ENCODE results near the gene TBC1D22A. TPM values are rescaled to one million over a fixed set of nuclear protein-coding genes. Genes with fewer than 3 reads are reported as not detected.

The TBC1D22A gene
- total RNA-seq, 1 donor from 2014 or later = 14.3 TPM

DNA sequence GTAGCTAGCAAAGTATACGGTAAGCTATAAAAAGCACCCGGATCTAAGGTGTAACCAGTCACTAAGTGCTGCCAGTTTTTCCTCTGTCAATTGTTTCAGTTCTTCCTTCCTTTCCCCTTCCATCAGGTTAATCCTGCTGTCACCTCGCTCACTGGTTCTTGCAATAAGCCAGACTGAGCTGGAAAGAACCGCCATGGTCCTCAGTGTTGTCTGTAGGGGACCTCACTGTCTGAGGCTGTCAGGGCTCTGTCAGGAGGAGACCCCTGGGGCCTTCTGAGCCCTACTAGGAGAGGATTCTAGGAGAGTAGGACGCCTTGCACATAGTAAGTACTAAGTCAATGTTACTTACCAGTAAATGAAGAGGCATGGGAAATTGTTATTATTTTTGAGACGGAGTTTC lies 1.4 kb upstream of the TBC1D22A start:
- peaks cover 4% of the 10 kb centered on the region for H3K9me3 Mint-ChIP-seq
- H3K4me3 Mint-ChIP-seq = peak overlapping the region; percentile 100
- H3K36me3 Mint-ChIP-seq (ENCODE audit: low read depth) = peaks cover 14% of the 10 kb centered on the region
- TF ChIP-seq, protein P1, sequence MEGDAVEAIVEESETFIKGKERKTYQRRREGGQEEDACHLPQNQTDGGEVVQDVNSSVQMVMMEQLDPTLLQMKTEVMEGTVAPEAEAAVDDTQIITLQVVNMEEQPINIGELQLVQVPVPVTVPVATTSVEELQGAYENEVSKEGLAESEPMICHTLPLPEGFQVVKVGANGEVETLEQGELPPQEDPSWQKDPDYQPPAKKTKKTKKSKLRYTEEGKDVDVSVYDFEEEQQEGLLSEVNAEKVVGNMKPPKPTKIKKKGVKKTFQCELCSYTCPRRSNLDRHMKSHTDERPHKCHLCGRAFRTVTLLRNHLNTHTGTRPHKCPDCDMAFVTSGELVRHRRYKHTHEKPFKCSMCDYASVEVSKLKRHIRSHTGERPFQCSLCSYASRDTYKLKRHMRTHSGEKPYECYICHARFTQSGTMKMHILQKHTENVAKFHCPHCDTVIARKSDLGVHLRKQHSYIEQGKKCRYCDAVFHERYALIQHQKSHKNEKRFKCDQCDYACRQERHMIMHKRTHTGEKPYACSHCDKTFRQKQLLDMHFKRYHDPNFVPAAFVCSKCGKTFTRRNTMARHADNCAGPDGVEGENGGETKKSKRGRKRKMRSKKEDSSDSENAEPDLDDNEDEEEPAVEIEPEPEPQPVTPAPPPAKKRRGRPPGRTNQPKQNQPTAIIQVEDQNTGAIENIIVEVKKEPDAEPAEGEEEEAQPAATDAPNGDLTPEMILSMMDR (conservative IDR thresholded peaks at IDR 0.05) = no peak
- H3K4me1 Mint-ChIP-seq = peaks cover 40% of the 10 kb centered on the region
- peak overlapping the region; percentile 58 for H3K27ac Mint-ChIP-seq (ENCODE audit: unreplicated experiment)
- DNase-seq (ENCODE audit: low read depth, low spot score) = no peak
- no peaks in the 10 kb centered on the region for H3K27me3 Mint-ChIP-seq (ENCODE audit: low read depth)

DNA sequence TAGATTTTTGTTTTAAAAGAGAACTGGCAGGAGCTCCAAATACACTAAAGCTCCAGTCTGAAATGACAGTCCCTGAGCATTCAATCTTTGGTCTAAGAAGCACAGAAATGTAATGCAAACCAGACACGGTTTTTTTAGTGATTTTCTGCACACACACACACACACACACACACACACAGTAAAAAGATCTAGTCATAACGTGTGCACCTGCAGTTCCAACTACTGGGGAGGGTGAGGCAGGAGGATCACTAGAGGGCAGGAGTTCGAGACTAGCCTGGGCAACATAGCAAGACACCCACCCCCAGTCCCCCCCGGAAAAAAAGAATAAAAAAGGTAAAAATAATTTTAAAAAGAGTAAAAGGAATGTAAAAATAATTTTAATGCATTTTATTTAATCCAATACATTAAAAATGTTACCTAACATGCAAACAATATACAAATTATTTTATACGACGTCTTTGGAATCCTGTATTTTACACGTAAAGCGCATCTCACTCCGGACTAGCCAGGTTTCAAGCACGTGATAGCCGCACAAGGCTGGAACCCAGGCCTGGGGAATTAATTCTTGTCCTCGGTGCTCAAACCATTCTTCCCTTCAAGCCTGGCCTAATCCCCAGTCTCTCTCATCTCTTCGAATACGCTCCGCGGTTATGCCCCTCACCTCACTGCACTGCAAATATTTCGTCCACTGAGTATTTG lies 762 bp upstream of the TBC1D22A start:
- Mint-ChIP-seq H3K4me1 (peaks cover 40% of the 10 kb centered on the region), H3K36me3 (ENCODE audit: low read depth) (peaks cover 9% of the 10 kb centered on the region), H3K4me3 (peak overlapping the region; percentile 100), H3K9me3 (no peaks in the 10 kb centered on the region), H3K27me3 (ENCODE audit: low read depth) (no peaks in the 10 kb centered on the region), H3K27ac (ENCODE audit: unreplicated experiment) (peak overlapping the region; percentile 99)
- TF ChIP-seq, protein P1 (conservative IDR thresholded peaks at IDR 0.05) = no peak
- no peak for DNase-seq (ENCODE audit: low read depth, low spot score)

DNA sequence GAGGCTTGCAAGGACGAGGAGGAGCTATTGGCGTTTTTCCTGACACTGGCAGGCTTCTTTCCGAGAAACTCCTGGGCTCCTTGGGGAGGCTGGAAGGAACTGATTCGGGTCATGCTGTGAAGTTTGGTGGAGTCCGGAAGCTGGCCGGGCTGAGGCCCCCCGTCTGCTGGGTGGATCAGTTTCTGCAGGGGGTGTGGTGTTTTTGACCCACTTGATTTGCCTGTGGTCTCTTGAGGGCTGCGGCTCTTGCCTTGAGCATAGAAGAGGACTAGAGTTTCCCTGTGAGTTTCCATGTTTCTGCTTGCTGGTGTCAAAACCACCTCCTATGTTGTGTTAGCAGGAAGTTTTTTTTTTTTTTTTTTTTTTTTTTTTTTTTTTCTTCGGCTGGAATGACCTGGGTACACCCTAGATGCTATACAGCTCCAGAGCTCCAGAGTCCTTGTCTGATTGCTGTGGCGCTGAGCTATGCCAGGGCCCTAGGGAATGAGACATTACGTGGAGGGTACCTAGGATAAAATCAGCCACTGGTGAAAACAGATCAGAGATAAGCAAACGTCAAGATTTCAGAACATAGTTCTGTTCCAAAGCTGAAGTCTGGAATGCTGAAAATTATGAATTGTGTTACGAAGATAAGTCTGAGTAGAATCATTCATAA lies 728 bp downstream of the TBC1D22A start:
- H3K27me3 Mint-ChIP-seq (ENCODE audit: low read depth) = no peaks in the 10 kb centered on the region
- TF ChIP-seq, protein P1 (conservative IDR thresholded peaks at IDR 0.05) = no peak
- peak overlapping the region; percentile 99 for H3K27ac Mint-ChIP-seq (ENCODE audit: unreplicated experiment)
- H3K4me1 Mint-ChIP-seq = peaks cover 47% of the 10 kb centered on the region
- H3K4me3 Mint-ChIP-seq = peak overlapping the region; percentile 100
- DNase-seq (ENCODE audit: low read depth, low spot score) = no peak
- no peaks in the 10 kb centered on the region for H3K9me3 Mint-ChIP-seq
- peaks cover 4% of the 10 kb centered on the region for H3K36me3 Mint-ChIP-seq (ENCODE audit: low read depth)

DNA sequence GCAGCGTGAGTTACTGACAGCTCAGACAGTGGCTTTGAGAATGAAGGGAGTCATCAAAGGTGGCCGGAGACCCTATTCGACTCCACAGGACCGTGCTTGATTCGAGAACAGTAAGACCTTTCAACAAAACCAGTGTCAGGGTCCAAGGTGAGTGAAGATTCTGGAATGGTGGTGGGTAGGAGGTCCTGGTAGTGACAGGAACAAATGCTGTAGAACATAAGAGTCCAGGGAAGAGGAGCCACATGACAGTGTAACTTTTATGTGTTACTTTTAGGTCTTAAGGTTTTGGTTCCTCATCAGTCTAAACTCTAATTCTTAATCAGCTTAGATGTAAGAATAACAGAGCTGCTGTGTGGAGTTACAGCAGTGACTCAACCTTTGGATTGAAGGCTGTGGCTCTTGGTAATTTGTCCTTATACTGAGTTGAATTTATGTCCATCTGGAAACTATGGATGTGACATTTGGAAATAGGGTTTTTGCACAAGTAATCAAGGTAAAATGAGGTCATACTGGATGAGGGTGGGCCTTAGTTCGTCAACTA lies 1.8 kb downstream of the TBC1D22A start:
- no peaks in the 10 kb centered on the region for H3K27me3 Mint-ChIP-seq (ENCODE audit: low read depth)
- peak overlapping the region; percentile 83 for H3K4me3 Mint-ChIP-seq
- peaks cover 47% of the 10 kb centered on the region for H3K4me1 Mint-ChIP-seq
- H3K27ac Mint-ChIP-seq (ENCODE audit: unreplicated experiment) = peak overlapping the region; percentile 31
- H3K36me3 Mint-ChIP-seq (ENCODE audit: low read depth) = no peaks in the 10 kb centered on the region
- DNase-seq (ENCODE audit: low read depth, low spot score) = no peak
- H3K9me3 Mint-ChIP-seq = no peaks in the 10 kb centered on the region
- TF ChIP-seq, protein P1 (conservative IDR thresholded peaks at IDR 0.05) = no peak

DNA sequence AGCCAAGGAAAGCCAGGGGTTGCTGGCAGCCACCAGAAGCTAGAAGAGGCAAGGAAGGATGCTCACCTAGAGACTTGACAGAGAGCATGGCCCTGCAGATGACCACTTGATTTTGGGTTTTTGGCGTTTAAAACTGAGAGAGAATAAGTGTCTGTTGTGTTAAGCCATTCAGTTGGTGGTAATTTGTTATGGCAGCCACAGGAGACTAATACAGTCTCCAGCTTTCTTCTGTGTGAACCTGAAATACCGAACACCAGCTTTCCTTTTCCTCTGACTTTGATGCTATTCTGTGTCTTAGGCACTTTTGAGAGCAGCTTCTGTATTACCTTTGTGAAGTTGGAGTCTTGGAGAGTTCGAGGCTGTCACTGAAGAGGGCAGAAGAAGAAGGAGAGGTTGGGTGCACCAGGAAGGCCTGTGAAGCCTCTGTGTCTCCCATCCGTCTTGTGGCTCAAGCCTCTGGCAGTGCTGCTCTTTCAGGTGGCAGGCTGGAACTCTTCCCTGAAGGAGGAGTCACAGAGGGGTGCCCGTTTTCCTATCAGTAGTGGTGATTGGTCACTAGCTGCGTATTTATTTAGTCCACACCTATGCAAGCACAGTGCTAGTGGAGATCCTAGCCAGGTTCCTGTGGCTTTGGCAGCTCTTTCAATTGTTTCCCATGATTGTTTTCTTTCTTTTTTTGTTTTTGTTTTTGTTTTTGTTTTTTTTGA lies 2.5 kb downstream of the TBC1D22A start:
- Mint-ChIP-seq H3K9me3 (no peaks in the 10 kb centered on the region), H3K27me3 (ENCODE audit: low read depth) (no peaks in the 10 kb centered on the region), H3K27ac (ENCODE audit: unreplicated experiment) (no peak overlapping the region), H3K4me1 (peaks cover 47% of the 10 kb centered on the region), H3K4me3 (peak overlapping the region; percentile 83), H3K36me3 (ENCODE audit: low read depth) (no peaks in the 10 kb centered on the region)
- DNase-seq (ENCODE audit: low read depth, low spot score) = no peak
- TF ChIP-seq, protein P1 (conservative IDR thresholded peaks at IDR 0.05) = no peak

Measured in neural crest cell (in vitro differentiated cells).